ENCODE data around the gene ACKR1. TPM values are rescaled to one million over a fixed set of nuclear protein-coding genes. Genes with fewer than 3 reads are reported as not detected.

The ACKR1 gene
- total RNA-seq, 1 donor from 2014 or later, result 102 TPM

GRCh38 chr1:159229260-159229885 is 24.7 kb downstream of the ACKR1 start:
- Histone ChIP-seq H3K4me3 (no peak overlapping the region), H3K36me3 (no peaks in the 10 kb centered on the region), H3K4me1 (no peaks in the 10 kb centered on the region), H3K27me3 (no peaks in the 10 kb centered on the region), H3K27ac (no peak overlapping the region), H3K9me3 (no peaks in the 10 kb centered on the region)
- DNase-seq (ENCODE audit: extremely low spot score in 2 of 2), result no peak
- TF ChIP-seq POLR2AphosphoS5 (IDR thresholded peaks at IDR 0.05; ENCODE audit: insufficient read depth in 1 of 2, low read depth in 1 of 2) (no peak), POLR2A (IDR thresholded peaks at IDR 0.05) (no peak), CTCF (IDR thresholded peaks at IDR 0.05) (no peak)
- intact Hi-C loops (cut with DNase I), result no loop called here

GRCh38 chr1:159229896-159230295 is 25.2 kb downstream of the ACKR1 start:
- Histone ChIP-seq H3K4me1 (no peaks in the 10 kb centered on the region), H3K27me3 (no peaks in the 10 kb centered on the region), H3K27ac (no peak overlapping the region), H3K4me3 (no peak overlapping the region), H3K36me3 (no peaks in the 10 kb centered on the region), H3K9me3 (no peaks in the 10 kb centered on the region)
- intact Hi-C loops (cut with DNase I), result no loop called here
- no peak for DNase-seq (ENCODE audit: extremely low spot score in 2 of 2)
- TF ChIP-seq CTCF (IDR thresholded peaks at IDR 0.05), result no peak
- no peak for TF ChIP-seq POLR2AphosphoS5 (IDR thresholded peaks at IDR 0.05; ENCODE audit: insufficient read depth in 1 of 2, low read depth in 1 of 2)
- TF ChIP-seq POLR2A (IDR thresholded peaks at IDR 0.05), result no peak

- DNase-seq (ENCODE audit: extremely low spot score in 2 of 2), result no peak
- H3K9me3 ChIP-seq, result no peaks in the 10 kb centered on the region
- TF ChIP-seq POLR2AphosphoS5 (IDR thresholded peaks at IDR 0.05; ENCODE audit: insufficient read depth in 1 of 2, low read depth in 1 of 2) (no peak), POLR2A (IDR thresholded peaks at IDR 0.05) (no peak), CTCF (IDR thresholded peaks at IDR 0.05) (no peak)
- H3K4me3 ChIP-seq, result no peak overlapping the region
- H3K27ac ChIP-seq, result no peak overlapping the region
- intact Hi-C loops (cut with DNase I), result no loop called here
- no peaks in the 10 kb centered on the region for H3K4me1 ChIP-seq
- no peaks in the 10 kb centered on the region for H3K36me3 ChIP-seq
- H3K27me3 ChIP-seq, result no peaks in the 10 kb centered on the region
Measured at GRCh38 chr1:159239551-159240220, 35.0 kb downstream of the ACKR1 start.

- Histone ChIP-seq H3K36me3 (no peaks in the 10 kb centered on the region), H3K27ac (no peak overlapping the region), H3K9me3 (no peaks in the 10 kb centered on the region), H3K27me3 (no peaks in the 10 kb centered on the region), H3K4me3 (no peak overlapping the region), H3K4me1 (no peaks in the 10 kb centered on the region)
- no peak for DNase-seq (ENCODE audit: extremely low spot score in 2 of 2)
- intact Hi-C loops (cut with DNase I), result no loop called here
- TF ChIP-seq CTCF (IDR thresholded peaks at IDR 0.05) (no peak), POLR2A (IDR thresholded peaks at IDR 0.05) (no peak), POLR2AphosphoS5 (IDR thresholded peaks at IDR 0.05; ENCODE audit: insufficient read depth in 1 of 2, low read depth in 1 of 2) (no peak)
Measured at GRCh38 chr1:159247266-159247665, 42.6 kb downstream of the ACKR1 start.

- TF ChIP-seq CTCF (IDR thresholded peaks at IDR 0.05) (no peak), POLR2AphosphoS5 (IDR thresholded peaks at IDR 0.05; ENCODE audit: insufficient read depth in 1 of 2, low read depth in 1 of 2) (no peak), POLR2A (IDR thresholded peaks at IDR 0.05) (no peak)
- intact Hi-C loops (cut with DNase I), result no loop called here
Measured at GRCh38 chr1:159248311-159248710, 43.6 kb downstream of the ACKR1 start.

More at GRCh38 chr1:159248311-159248710, 43.6 kb downstream of the ACKR1 start:
- no peak for DNase-seq (ENCODE audit: extremely low spot score in 2 of 2)
- H3K36me3 ChIP-seq, result no peaks in the 10 kb centered on the region
- no peak overlapping the region for H3K27ac ChIP-seq
- no peaks in the 10 kb centered on the region for H3K9me3 ChIP-seq
- no peaks in the 10 kb centered on the region for H3K4me1 ChIP-seq
- H3K4me3 ChIP-seq, result no peak overlapping the region
- no peaks in the 10 kb centered on the region for H3K27me3 ChIP-seq
